T-cell (primary cell): ENCODE results near the gene RMC1. TPM values are rescaled to one million over a fixed set of nuclear protein-coding genes. Genes with fewer than 3 reads are reported as not detected.

ENCODE experiments used
- ATAC-seq, 4 experiments: fragments of 200-7000 bp in 3 of 4; fragments of 150-1000 bp in 1 of 4; cut with Tn5 transposase; replicated peaks in 1 of 4; 1 replicate in 3 of 4; 2 replicates in 1 of 4; pipeline ENCODE4 v1.10.0; 2021; ENCODE audit warnings: moderate library complexity in 3 of 4, mild to moderate bottlenecking in 2 of 4, moderate number of reproducible peaks in 1 of 4
- CTCF ChIA-PET, 2 donors: fragments of 300-600 bp; sonication (Branson Sonifier 250); formaldehyde crosslinking; loops; one replicate each; lab custom pipeline; 2022; ENCODE audit warnings: antibody characterized with exemption in 2 of 2; lab: Charles Lee
- POLR2A ChIA-PET, 2 donors: fragments of 300-600 bp; sonication (Branson Sonifier 250); formaldehyde crosslinking; loops; one replicate each; lab custom pipeline; 2022; ENCODE audit warnings: antibody characterized with exemption in 2 of 2; lab: Charles Lee
- DNase-seq, 35 experiments: peaks; one replicate each; pipeline versions ENCODE4 v3.0.0 to v3.0.0-alpha.2; 2013 to 2023
- H3K27ac ChIP-seq: one replicate; pipeline ENCODE4 v1.5.1; 2013; ENCODE audit warnings: low read length
- H3K27me3 ChIP-seq, 2 experiments: replicated peaks in 1 of 2; 1 replicate in 1 of 2; 2 replicates in 1 of 2; pipeline versions ENCODE4 v1.6.1 to v1.7.0; 2013; ENCODE audit warnings: low read length in 1 of 2, mixed read lengths in 1 of 2; ENCODE audit not compliant: control insufficient read depth in 2 of 2, insufficient read depth in 2 of 2; ENCODE audit errors: extremely low read depth in 1 of 2
- H3K36me3 ChIP-seq, 2 donors: 1 replicate in 1 of 2; 2 replicates in 1 of 2; pipeline versions ENCODE4 v1.6.1 to v1.7.0; 2013; ENCODE audit warnings: low read length in 1 of 2; ENCODE audit not compliant: control insufficient read depth in 2 of 2, insufficient read depth in 1 of 2; ENCODE audit errors: extremely low read depth in 1 of 2
- H3K4me1 ChIP-seq, 2 experiments: 1 replicate in 1 of 2; 2 replicates in 1 of 2; pipeline versions ENCODE4 v1.6.1 to v1.7.0; 2013; ENCODE audit warnings: low read length in 2 of 2, mixed read lengths in 1 of 2; ENCODE audit not compliant: insufficient read depth in 2 of 2, control insufficient read depth in 1 of 2; ENCODE audit errors: extremely low read depth in 1 of 2
- H3K4me3 ChIP-seq, 2 donors: 1 replicate in 1 of 2; 2 replicates in 1 of 2; pipeline versions ENCODE4 v1.5.1 to v1.7.0; 2013; ENCODE audit warnings: mild to moderate bottlenecking in 2 of 2, low read length in 1 of 2, moderate library complexity in 1 of 2; ENCODE audit not compliant: control insufficient read depth in 1 of 2; ENCODE audit errors: extremely low read depth in 1 of 2
- H3K9me3 ChIP-seq: 2 replicates; pipeline ENCODE4 v1.7.0; 2013
- H3K27ac Mint-ChIP-seq, 2 donors: one replicate each; pipeline ENCODE4 v1.8.0; 2020 to 2021; ENCODE audit warnings: mild to moderate bottlenecking in 2 of 2, mixed read lengths in 2 of 2
- H3K27me3 Mint-ChIP-seq, 2 donors: one replicate each; pipeline ENCODE4 v1.8.0; 2021 to 2022; ENCODE audit warnings: mixed read lengths in 2 of 2
- H3K36me3 Mint-ChIP-seq: one replicate; pipeline ENCODE4 v1.8.0; 2021; ENCODE audit warnings: mixed read lengths
- H3K4me1 Mint-ChIP-seq, 3 donors: one replicate each; pipeline ENCODE4 v1.8.0; 2020 to 2022; ENCODE audit warnings: mixed read lengths in 3 of 3, mild to moderate bottlenecking in 1 of 3
- H3K4me3 Mint-ChIP-seq, 3 donors: one replicate each; pipeline ENCODE4 v1.8.0; 2020 to 2022; ENCODE audit warnings: mild to moderate bottlenecking in 3 of 3, mixed read lengths in 3 of 3, moderate library complexity in 3 of 3
- H3K9me3 Mint-ChIP-seq, 3 donors: one replicate each; pipeline ENCODE4 v1.8.0; 2020 to 2022; ENCODE audit warnings: mixed read lengths in 3 of 3
- WGBS: methylation state at CpG from one replicate; pipeline ENCODE4 v1.1.5; 2013; ENCODE audit warnings: missing lambda C conversion rate; ENCODE audit not compliant: insufficient coverage; 5-methylcytosine and 5-hydroxymethylcytosine counted together
- total RNA-seq, 35 experiments: library from RNA in 6 of 35; stranded (reverse) in 6 of 35; fragments of 120-200 nt in 1 of 35; gene quantifications; one replicate each; pipeline versions ENCODE4 v1.2.1 to v1.2.4 and lab custom pipeline; 2013 to 2026

Gene RMC1
- total RNA-seq, 5 donors from 2014 or later (not counting 1 experiment from before 2014, with no cell fraction given) = 46.9 to 57.4 (median 51.0) TPM

- Histone ChIP-seq H3K4me3 (no peak overlapping the region), H3K27me3 (no peaks in the 10 kb centered on the region), H3K27ac (no peak overlapping the region), H3K4me1 (peaks cover under 1 to 3% of the 10 kb centered on the region in 2 experiments), H3K9me3 (no peaks in the 10 kb centered on the region), H3K36me3 (no peaks in the 10 kb centered on the region)
- H3K4me1 Mint-ChIP-seq = peaks cover under 1 to 12% (median 4%) of the 10 kb centered on the region in 3 donors
- DNase-seq (no peak), ATAC-seq (no peak)
- H3K36me3 Mint-ChIP-seq = no peaks in the 10 kb centered on the region
- H3K9me3 Mint-ChIP-seq = no peaks in the 10 kb centered on the region
- POLR2A ChIA-PET = no interaction called here
- CTCF ChIA-PET = interaction anchor here in 1 of 2 donors (0.5 kb wide), 1 partner anchor 16 kb away, joined by 4 read pairs; no protein-coding TSS in a partner anchor
- no peaks in the 10 kb centered on the region for H3K27me3 Mint-ChIP-seq
- no peak overlapping the region for H3K4me3 Mint-ChIP-seq
- H3K27ac Mint-ChIP-seq = no peak overlapping the region
- WGBS = 92% methylated on average over 1 of the region's 1 CpG
Observed at GRCh38 chr18:23493654-23494053, 9.7 kb upstream of the RMC1 start.

DNA sequence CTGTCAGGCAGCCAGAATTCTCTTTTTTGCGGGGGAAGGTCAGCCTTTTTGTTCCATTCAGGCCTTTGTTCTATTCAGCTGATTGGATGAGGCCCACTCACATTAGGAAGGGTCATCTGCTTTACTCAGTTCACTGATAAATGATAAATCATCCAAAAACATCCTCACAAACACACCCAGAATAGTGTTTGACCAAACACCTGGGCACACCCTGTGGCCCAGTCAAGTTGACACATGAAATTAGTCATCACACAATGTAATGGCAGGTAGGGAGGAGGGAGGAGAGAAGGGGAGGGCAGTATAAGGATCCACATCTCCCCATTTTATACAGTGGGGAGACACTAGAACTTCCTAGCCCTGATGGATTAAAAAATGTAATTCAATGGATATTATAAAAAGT is 8.3 kb upstream of the RMC1 start:
- Histone ChIP-seq H3K9me3 (no peaks in the 10 kb centered on the region), H3K27me3 (no peaks in the 10 kb centered on the region), H3K4me1 (peaks cover 0 to 9% of the 10 kb centered on the region in 2 experiments), H3K27ac (no peak overlapping the region), H3K36me3 (no peaks in the 10 kb centered on the region), H3K4me3 (no peak overlapping the region)
- POLR2A ChIA-PET = no interaction called here
- Mint-ChIP-seq H3K27me3 (no peaks in the 10 kb centered on the region), H3K36me3 (no peaks in the 10 kb centered on the region), H3K4me3 (no peak overlapping the region), H3K27ac (no peak overlapping the region), H3K9me3 (no peaks in the 10 kb centered on the region), H3K4me1 (peaks cover 6 to 19% (median 14%) of the 10 kb centered on the region in 3 donors)
- no peak for DNase-seq
- no peak for ATAC-seq
- CTCF ChIA-PET = no interaction called here
- 100% methylated on average over 1 of the region's 1 CpG for WGBS

- POLR2A ChIA-PET = interaction anchor here (0.7 to 1.0 kb wide), 2 partner anchors 8 to 266 kb away, joined by 3 to 4 read pairs; no protein-coding TSS in a partner anchor
- no peak overlapping the region for H3K27ac Mint-ChIP-seq
- H3K4me1 ChIP-seq = peaks cover 0 to 9% of the 10 kb centered on the region in 2 experiments
Observed at GRCh38 chr18:23495723-23496440, 7.4 kb upstream of the RMC1 start.

GRCh38 chr18:23498117-23498516 is 5.2 kb upstream of the RMC1 start:
- Histone ChIP-seq H3K27ac (no peak overlapping the region), H3K4me1 (peaks cover 0 to 19% of the 10 kb centered on the region in 2 experiments), H3K4me3 (no peak overlapping the region), H3K27me3 (no peaks in the 10 kb centered on the region), H3K9me3 (no peaks in the 10 kb centered on the region), H3K36me3 (no peaks in the 10 kb centered on the region)
- Mint-ChIP-seq H3K4me3 (no peak overlapping the region), H3K27ac (peak overlapping the region in 1 of 2 donors; percentile 8), H3K27me3 (no peaks in the 10 kb centered on the region), H3K9me3 (no peaks in the 10 kb centered on the region), H3K4me1 (peaks cover 16 to 30% (median 27%) of the 10 kb centered on the region in 3 donors), H3K36me3 (no peaks in the 10 kb centered on the region)
- ChIA-PET CTCF (interaction anchor here (0.5 to 1.7 kb wide), 23 partner anchors 10 to 584 kb away, joined by 3 to 11 read pairs (median 4); no protein-coding TSS in a partner anchor), POLR2A (interaction anchor here in 1 of 2 donors (0.7 kb wide), 1 partner anchor 22 kb away, joined by 7 read pairs; no protein-coding TSS in a partner anchor)
- no CpG with 5 or more reads among the region's 2 CpGs for WGBS
- ATAC-seq (no peak), DNase-seq (no peak)

More at GRCh38 chr18:23495723-23496440, 7.4 kb upstream of the RMC1 start:
- CTCF ChIA-PET = interaction anchor here (0.5 to 1.3 kb wide), 4 partner anchors 17 to 965 kb away, joined by 3 to 7 read pairs (median 4); no protein-coding TSS in a partner anchor
- DNase-seq = no peak
- no peak overlapping the region for H3K4me3 ChIP-seq
- Mint-ChIP-seq H3K36me3 (no peaks in the 10 kb centered on the region), H3K4me1 (peaks cover 6 to 19% (median 17%) of the 10 kb centered on the region in 3 donors), H3K9me3 (no peaks in the 10 kb centered on the region), H3K4me3 (no peak overlapping the region), H3K27me3 (no peaks in the 10 kb centered on the region)
- no peak for ATAC-seq
- no peaks in the 10 kb centered on the region for H3K9me3 ChIP-seq
- H3K36me3 ChIP-seq = no peaks in the 10 kb centered on the region
- H3K27ac ChIP-seq = no peak overlapping the region
- 73% methylated on average over 9 of the region's 12 CpGs for WGBS
- H3K27me3 ChIP-seq = no peaks in the 10 kb centered on the region

DNA sequence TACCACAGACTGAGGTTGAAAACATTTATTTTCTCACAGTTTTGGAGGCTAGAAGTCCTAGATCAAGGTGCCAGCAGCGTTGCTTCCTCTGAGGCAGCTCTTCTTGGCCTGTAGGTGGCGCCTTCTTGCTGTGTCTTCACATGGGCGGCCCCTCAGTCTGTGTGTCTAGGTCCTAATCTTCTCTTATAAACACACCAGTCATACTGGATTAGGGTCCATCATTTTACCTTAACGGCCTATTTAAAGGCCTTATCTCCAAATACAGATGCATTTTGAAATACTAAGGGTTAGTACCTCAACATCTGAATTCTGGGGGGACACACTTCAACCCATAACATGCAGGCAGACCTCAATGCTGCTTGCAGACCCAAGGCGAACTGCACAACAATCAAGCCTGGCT is 4.4 kb upstream of the RMC1 start:
- Mint-ChIP-seq H3K36me3 (no peaks in the 10 kb centered on the region), H3K4me1 (peaks cover 18 to 30% (median 27%) of the 10 kb centered on the region in 3 donors), H3K9me3 (no peaks in the 10 kb centered on the region), H3K4me3 (no peak overlapping the region), H3K27ac (peak overlapping the region in 1 of 2 donors; percentile 36), H3K27me3 (no peaks in the 10 kb centered on the region)
- ChIA-PET CTCF (interaction anchor here (0.5 to 1.7 kb wide), 19 partner anchors 10 to 583 kb away, joined by 3 to 11 read pairs (median 4); no protein-coding TSS in a partner anchor), POLR2A (interaction anchor here in 1 of 2 donors (0.7 kb wide), 1 partner anchor 23 kb away, joined by 7 read pairs; no protein-coding TSS in a partner anchor)
- H3K27ac ChIP-seq = no peak overlapping the region
- ATAC-seq = peak; percentile 19 to 32 (median 26)
- H3K9me3 ChIP-seq = no peaks in the 10 kb centered on the region
- DNase-seq = peak; percentile 30 to 87 (median 66)
- H3K4me3 ChIP-seq = no peak overlapping the region
- no peaks in the 10 kb centered on the region for H3K36me3 ChIP-seq
- no peaks in the 10 kb centered on the region for H3K27me3 ChIP-seq
- 36% methylated on average over 4 of the region's 5 CpGs for WGBS
- H3K4me1 ChIP-seq = peaks cover 0 to 21% of the 10 kb centered on the region in 2 experiments

- ChIA-PET POLR2A (interaction anchor here in 1 of 2 donors (0.6 kb wide), 1 partner anchor 122 kb away, joined by 3 read pairs; no protein-coding TSS in a partner anchor), CTCF (interaction anchor here (0.6 to 1.8 kb wide), 7 partner anchors 11 to 204 kb away, joined by 3 to 11 read pairs (median 6); no protein-coding TSS in a partner anchor)
- Histone ChIP-seq H3K9me3 (no peaks in the 10 kb centered on the region), H3K27ac (no peak overlapping the region), H3K27me3 (no peaks in the 10 kb centered on the region), H3K4me1 (peaks cover 3 to 26% of the 10 kb centered on the region in 2 experiments), H3K4me3 (no peak overlapping the region), H3K36me3 (no peaks in the 10 kb centered on the region)
- peaks cover 23 to 35% (median 32%) of the 10 kb centered on the region in 3 donors for H3K4me1 Mint-ChIP-seq
- no peak for DNase-seq
- no peaks in the 10 kb centered on the region for H3K9me3 Mint-ChIP-seq
- peak overlapping the region in 1 of 2 donors; percentile 36 for H3K27ac Mint-ChIP-seq
- ATAC-seq = no peak
- 74% methylated on average over 4 of the region's 11 CpGs for WGBS
- no peaks in the 10 kb centered on the region for H3K36me3 Mint-ChIP-seq
- no peak overlapping the region for H3K4me3 Mint-ChIP-seq
- no peaks in the 10 kb centered on the region for H3K27me3 Mint-ChIP-seq
Observed at GRCh38 chr18:23499291-23499781, 4.0 kb upstream of the RMC1 start.
